SK-N-SH (cell line): Measurements from ENCODE around the gene SLC1A2.

ENCODE experiments used
- EP300 ChIP-seq, 2 experiments: IDR thresholded peaks; 2 replicates each; pipeline versions ENCODE4 v1.4.0 to v1.6.1; 2012; ENCODE audit warnings: borderline replicate concordance in 1 of 2, low read depth in 1 of 2, low read length in 1 of 2
- EZH2phosphoT487 ChIP-seq: fragments of 200-600 bp; sonication (generic); IDR thresholded peaks from 2 replicates; pipeline ENCODE4 v1.6.1; 2017; ENCODE audit warnings: low read depth, mixed run types, mild to moderate bottlenecking, antibody characterized with exemption, moderate library complexity, borderline replicate concordance
- FOXM1 ChIP-seq: IDR thresholded peaks from 2 replicates; pipeline ENCODE4 v1.4.0; 2012; ENCODE audit warnings: low read depth, mild to moderate bottlenecking
- MEF2A ChIP-seq: IDR thresholded peaks from 2 replicates; pipeline ENCODE4 v1.4.0; 2012; ENCODE audit warnings: low read depth, borderline replicate concordance
- NFIC ChIP-seq: IDR thresholded peaks from 2 replicates; pipeline ENCODE4 v1.4.0; 2012; ENCODE audit warnings: borderline replicate concordance
- SIN3A ChIP-seq: IDR thresholded peaks from 2 replicates; pipeline ENCODE4 v1.6.1; 2012; ENCODE audit warnings: low read depth, mild to moderate bottlenecking, low read length, moderate library complexity, borderline replicate concordance
- TAF1 ChIP-seq: IDR thresholded peaks from 2 replicates; pipeline ENCODE4 v1.6.1; 2012; ENCODE audit warnings: low read depth, mild to moderate bottlenecking, low read length, moderate library complexity, borderline replicate concordance
- TF ChIP-seq, protein P1 (sequence below): IDR thresholded peaks from 2 replicates; pipeline ENCODE4 v1.6.1; 2012; ENCODE audit warnings: mild to moderate bottlenecking, low read depth, low read length, moderate library complexity
- TF ChIP-seq, protein P2 (sequence below): fragments of 200-600 bp; sonication (generic); IDR thresholded peaks from 2 replicates; pipeline ENCODE4 v1.6.1; 2017; ENCODE audit warnings: antibody characterized with exemption, mild to moderate bottlenecking, moderate library complexity
- TF ChIP-seq, protein P3 (sequence below): IDR thresholded peaks from 2 replicates; pipeline ENCODE4 v1.4.0; 2012; ENCODE audit warnings: low read depth
- TF ChIP-seq, protein P4 (sequence below): IDR thresholded peaks from 2 replicates; pipeline ENCODE4 v1.4.0; 2012; ENCODE audit warnings: low read depth, borderline replicate concordance

DNA sequence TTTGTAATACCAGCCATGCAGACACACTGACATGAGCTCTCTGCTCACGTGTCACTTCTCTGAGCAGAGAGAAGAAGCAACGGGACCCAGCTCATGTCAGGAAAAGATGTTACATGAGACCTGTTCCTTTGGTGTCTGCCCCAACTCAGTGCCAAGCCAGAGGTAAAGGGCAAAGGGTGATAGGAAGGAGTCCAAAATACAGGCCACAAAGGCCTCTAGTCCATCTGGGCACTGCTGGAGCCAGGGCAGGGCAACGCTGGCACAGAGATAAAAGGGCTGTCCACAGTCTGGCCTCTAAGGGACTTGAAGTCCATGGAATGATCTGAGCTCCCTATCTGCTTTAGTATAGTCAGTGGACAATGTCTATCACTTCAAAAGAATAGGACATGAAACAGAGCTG is 79.3 kb downstream of the SLC1A2 start:
- TF ChIP-seq, protein P1, sequence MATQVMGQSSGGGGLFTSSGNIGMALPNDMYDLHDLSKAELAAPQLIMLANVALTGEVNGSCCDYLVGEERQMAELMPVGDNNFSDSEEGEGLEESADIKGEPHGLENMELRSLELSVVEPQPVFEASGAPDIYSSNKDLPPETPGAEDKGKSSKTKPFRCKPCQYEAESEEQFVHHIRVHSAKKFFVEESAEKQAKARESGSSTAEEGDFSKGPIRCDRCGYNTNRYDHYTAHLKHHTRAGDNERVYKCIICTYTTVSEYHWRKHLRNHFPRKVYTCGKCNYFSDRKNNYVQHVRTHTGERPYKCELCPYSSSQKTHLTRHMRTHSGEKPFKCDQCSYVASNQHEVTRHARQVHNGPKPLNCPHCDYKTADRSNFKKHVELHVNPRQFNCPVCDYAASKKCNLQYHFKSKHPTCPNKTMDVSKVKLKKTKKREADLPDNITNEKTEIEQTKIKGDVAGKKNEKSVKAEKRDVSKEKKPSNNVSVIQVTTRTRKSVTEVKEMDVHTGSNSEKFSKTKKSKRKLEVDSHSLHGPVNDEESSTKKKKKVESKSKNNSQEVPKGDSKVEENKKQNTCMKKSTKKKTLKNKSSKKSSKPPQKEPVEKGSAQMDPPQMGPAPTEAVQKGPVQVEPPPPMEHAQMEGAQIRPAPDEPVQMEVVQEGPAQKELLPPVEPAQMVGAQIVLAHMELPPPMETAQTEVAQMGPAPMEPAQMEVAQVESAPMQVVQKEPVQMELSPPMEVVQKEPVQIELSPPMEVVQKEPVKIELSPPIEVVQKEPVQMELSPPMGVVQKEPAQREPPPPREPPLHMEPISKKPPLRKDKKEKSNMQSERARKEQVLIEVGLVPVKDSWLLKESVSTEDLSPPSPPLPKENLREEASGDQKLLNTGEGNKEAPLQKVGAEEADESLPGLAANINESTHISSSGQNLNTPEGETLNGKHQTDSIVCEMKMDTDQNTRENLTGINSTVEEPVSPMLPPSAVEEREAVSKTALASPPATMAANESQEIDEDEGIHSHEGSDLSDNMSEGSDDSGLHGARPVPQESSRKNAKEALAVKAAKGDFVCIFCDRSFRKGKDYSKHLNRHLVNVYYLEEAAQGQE: no peak
- TF ChIP-seq, protein P2, sequence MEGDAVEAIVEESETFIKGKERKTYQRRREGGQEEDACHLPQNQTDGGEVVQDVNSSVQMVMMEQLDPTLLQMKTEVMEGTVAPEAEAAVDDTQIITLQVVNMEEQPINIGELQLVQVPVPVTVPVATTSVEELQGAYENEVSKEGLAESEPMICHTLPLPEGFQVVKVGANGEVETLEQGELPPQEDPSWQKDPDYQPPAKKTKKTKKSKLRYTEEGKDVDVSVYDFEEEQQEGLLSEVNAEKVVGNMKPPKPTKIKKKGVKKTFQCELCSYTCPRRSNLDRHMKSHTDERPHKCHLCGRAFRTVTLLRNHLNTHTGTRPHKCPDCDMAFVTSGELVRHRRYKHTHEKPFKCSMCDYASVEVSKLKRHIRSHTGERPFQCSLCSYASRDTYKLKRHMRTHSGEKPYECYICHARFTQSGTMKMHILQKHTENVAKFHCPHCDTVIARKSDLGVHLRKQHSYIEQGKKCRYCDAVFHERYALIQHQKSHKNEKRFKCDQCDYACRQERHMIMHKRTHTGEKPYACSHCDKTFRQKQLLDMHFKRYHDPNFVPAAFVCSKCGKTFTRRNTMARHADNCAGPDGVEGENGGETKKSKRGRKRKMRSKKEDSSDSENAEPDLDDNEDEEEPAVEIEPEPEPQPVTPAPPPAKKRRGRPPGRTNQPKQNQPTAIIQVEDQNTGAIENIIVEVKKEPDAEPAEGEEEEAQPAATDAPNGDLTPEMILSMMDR: no peak
- TF ChIP-seq EP300 (IDR thresholded peaks at IDR 0.05; ENCODE audit: borderline replicate concordance in 1 of 2, low read depth in 1 of 2, low read length in 1 of 2) (no peak), FOXM1 (no peak), TAF1 (no peak), EZH2phosphoT487 (no peak), SIN3A (no peak), MEF2A (no peak), NFIC (no peak)
- TF ChIP-seq, protein P3, sequence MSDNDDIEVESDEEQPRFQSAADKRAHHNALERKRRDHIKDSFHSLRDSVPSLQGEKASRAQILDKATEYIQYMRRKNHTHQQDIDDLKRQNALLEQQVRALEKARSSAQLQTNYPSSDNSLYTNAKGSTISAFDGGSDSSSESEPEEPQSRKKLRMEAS: no peak
- TF ChIP-seq, protein P4, sequence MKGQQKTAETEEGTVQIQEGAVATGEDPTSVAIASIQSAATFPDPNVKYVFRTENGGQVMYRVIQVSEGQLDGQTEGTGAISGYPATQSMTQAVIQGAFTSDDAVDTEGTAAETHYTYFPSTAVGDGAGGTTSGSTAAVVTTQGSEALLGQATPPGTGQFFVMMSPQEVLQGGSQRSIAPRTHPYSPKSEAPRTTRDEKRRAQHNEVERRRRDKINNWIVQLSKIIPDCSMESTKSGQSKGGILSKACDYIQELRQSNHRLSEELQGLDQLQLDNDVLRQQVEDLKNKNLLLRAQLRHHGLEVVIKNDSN: no peak
